ENCODE measurements around the gene FXYD6. TPM values are rescaled to one million over a fixed set of nuclear protein-coding genes. Genes with fewer than 3 reads are reported as not detected.

FXYD6 gene
- total RNA-seq, 1 experiment from 2014 or later = 0.54 TPM

GRCh38 chr11:117908109-117908895 is 31.8 kb upstream of the FXYD6 start:
- BruUV-seq (replicated peaks) = no TSS peak
- Histone ChIP-seq H3K9me3 (ENCODE audit: control insufficient read depth, insufficient read depth, low read depth, low read length) (no peaks in the 10 kb centered on the region), H3K36me3 (ENCODE audit: control insufficient read depth, insufficient read depth, low read length) (no peaks in the 10 kb centered on the region), H3K27ac (ENCODE audit: low read length) (no peak overlapping the region), H3K27me3 (ENCODE audit: control insufficient read depth, insufficient read depth, low read length) (peaks cover 12% of the 10 kb centered on the region), H3K4me1 (ENCODE audit: control insufficient read depth, insufficient read depth, low read length) (no peaks in the 10 kb centered on the region), H3K4me3 (ENCODE audit: low read depth in 2 of 2, low read length in 2 of 2) (no peak overlapping the region)
- no peak for DNase-seq (ENCODE audit: low read depth, low spot score)
- in situ Hi-C loops (cut with HindIII; ENCODE audit: low pct_unique_long_range_greater_than_20kb, low sequenced_read_pairs) = no loop called here
- TF ChIP-seq REST (IDR thresholded peaks at IDR 0.05; ENCODE audit: insufficient read depth in 1 of 2, low read depth in 2 of 2, low read length in 1 of 2) (no peak), POLR2AphosphoS5 (IDR thresholded peaks at IDR 0.05; ENCODE audit: low read depth, low read length) (no peak), SIN3A (IDR thresholded peaks at IDR 0.05; ENCODE audit: borderline replicate concordance, insufficient read depth, low read depth, low read length) (no peak), CTCF (IDR thresholded peaks at IDR 0.05) (no peak), TCF7L2 (IDR thresholded peaks at IDR 0.05; ENCODE audit: low read depth, low read length) (no peak)
- intact Hi-C loops (cut with micrococcal nuclease; ENCODE audit: unreplicated experiment) = no loop called here
- POLR2A ChIA-PET = no interaction called here
- CTCF ChIA-PET = interaction anchor here (0.6 kb wide), 1 partner anchor 782 kb away, joined by 3 read pairs; no protein-coding TSS in a partner anchor
- no peak for ATAC-seq

DNA sequence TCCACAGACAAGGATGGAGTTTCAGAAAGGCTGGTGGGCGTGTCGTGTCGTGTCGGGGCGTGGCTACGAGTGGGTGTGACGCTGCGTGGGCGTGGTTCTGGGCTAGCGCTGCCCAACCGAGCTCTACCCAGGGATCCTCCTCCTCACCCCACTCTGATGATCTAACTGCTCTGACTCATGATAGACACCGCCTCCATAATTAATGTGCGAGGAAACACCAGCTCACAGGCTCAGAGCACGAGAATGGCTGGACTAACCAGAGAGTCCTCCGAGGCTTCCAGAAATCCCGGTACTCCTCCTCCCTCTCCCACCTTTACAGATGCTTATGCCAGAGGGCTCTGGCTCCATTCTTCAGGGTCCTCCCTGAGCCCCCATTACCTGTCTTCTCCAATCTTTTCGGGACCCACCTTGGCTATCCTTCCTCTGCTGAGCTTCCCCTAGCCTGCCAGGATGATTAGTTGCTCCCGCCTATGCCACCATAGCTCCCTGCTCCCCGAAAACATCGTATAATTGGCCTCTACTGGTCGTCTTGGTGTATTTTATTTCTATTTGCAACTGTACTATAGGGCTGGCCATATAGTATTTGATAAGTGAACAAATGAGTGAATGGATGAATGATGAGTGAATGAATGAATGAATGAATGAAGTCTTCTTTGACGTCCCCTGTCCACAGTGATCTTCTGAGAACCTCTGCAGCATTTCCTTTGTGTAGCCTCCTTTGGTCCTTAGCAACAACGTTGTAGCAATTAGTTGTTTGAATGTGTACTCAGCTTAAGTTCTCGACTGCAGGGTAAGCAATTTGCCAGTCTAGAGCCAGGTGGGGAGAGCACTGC is 31.0 kb upstream of the FXYD6 start:
- H3K27me3 ChIP-seq (ENCODE audit: control insufficient read depth, insufficient read depth, low read length) = peaks cover 9% of the 10 kb centered on the region
- no peak for TF ChIP-seq REST (IDR thresholded peaks at IDR 0.05; ENCODE audit: insufficient read depth in 1 of 2, low read depth in 2 of 2, low read length in 1 of 2)
- H3K4me1 ChIP-seq (ENCODE audit: control insufficient read depth, insufficient read depth, low read length) = no peaks in the 10 kb centered on the region
- ChIA-PET POLR2A (interaction anchor here (0.5 kb wide), 1 partner anchor 132 kb away, joined by 3 read pairs; no protein-coding TSS in a partner anchor), CTCF (interaction anchor here (0.7 kb wide), 1 partner anchor 88 kb away, joined by 3 read pairs; no protein-coding TSS in a partner anchor)
- in situ Hi-C loops (cut with HindIII; ENCODE audit: low pct_unique_long_range_greater_than_20kb, low sequenced_read_pairs) = no loop called here
- BruUV-seq (replicated peaks) = no TSS peak
- H3K4me3 ChIP-seq (ENCODE audit: low read depth in 2 of 2, low read length in 2 of 2) = no peak overlapping the region
- no peaks in the 10 kb centered on the region for H3K9me3 ChIP-seq (ENCODE audit: control insufficient read depth, insufficient read depth, low read depth, low read length)
- ATAC-seq = peak; percentile 77
- H3K36me3 ChIP-seq (ENCODE audit: control insufficient read depth, insufficient read depth, low read length) = no peaks in the 10 kb centered on the region
- intact Hi-C loops (cut with micrococcal nuclease; ENCODE audit: unreplicated experiment) = no loop called here
- H3K27ac ChIP-seq (ENCODE audit: low read length) = no peak overlapping the region
- DNase-seq (ENCODE audit: low read depth, low spot score) = peak; percentile 35

Data from Panc1 (cell line).